Stimulated activated CD8-positive, alpha-beta memory T cell treated with anti-CD3 and anti-CD28 coated beads, Interleukin-7, amount 100 ng/mL, for 4 hours (primary cell): ENCODE results near the gene GAB4.

Experiments used
- DNase-seq, 2 donors: peaks; one replicate each; pipeline ENCODE4 v3.0.0-alpha.2; 2020; ENCODE audit warnings: low read depth in 2 of 2

The GAB4 gene

DNA sequence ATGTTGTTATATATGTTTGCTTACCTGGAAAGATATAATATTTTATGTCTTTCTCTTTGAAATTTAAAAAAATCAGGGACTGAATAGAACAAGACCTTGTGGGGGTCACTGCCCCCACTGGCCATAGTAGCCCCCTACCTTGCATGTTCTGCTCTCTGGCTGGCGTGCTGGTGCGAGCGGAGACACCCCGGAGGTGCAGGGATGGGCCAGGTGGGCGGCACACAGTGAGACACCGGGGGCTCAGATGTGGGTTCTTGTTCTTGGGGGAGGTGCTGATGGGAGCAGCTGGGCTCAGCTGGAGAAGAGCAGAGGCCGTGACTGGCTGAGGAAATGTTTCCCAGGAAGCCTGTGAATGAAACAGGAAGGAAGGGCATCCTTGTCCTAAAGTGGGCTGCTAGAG is 20.2 kb downstream of the GAB4 start:
- no peak for DNase-seq

DNA sequence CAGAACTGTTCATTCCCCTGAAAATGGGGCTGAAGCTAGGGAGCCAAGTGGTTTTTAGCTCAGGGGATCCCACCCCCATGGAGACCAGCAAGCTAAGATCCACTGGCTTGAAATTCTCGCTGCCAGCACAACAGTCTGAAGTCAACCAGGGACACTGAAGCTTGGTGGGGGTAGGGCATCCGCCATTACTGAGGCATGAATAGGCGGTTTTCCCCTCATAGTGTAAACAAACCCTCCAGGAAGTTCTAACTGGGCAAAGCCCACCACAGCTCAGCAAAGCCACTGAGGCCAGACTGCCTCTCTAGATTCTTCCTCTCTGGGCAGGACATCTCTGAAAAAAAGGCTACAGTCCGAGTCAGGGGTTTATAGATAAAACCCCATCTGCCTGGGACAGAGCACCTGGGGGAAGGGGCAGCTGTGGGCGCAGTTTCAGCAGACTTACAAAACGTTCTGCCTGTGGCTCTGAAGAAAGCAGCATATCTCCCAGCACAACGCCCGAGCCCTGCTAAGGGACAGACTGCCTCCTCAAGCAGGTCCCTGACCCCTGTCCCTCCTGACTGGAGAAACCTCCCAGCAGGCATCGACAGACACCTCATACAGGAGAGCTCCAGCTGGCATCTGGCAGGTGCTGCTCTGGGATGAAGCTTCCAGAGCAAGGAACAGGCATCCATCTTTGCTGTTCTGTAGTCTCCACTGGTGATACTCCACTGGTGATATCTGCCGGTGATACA is 32.7 kb downstream of the GAB4 start:
- DNase-seq: no peak

DNA sequence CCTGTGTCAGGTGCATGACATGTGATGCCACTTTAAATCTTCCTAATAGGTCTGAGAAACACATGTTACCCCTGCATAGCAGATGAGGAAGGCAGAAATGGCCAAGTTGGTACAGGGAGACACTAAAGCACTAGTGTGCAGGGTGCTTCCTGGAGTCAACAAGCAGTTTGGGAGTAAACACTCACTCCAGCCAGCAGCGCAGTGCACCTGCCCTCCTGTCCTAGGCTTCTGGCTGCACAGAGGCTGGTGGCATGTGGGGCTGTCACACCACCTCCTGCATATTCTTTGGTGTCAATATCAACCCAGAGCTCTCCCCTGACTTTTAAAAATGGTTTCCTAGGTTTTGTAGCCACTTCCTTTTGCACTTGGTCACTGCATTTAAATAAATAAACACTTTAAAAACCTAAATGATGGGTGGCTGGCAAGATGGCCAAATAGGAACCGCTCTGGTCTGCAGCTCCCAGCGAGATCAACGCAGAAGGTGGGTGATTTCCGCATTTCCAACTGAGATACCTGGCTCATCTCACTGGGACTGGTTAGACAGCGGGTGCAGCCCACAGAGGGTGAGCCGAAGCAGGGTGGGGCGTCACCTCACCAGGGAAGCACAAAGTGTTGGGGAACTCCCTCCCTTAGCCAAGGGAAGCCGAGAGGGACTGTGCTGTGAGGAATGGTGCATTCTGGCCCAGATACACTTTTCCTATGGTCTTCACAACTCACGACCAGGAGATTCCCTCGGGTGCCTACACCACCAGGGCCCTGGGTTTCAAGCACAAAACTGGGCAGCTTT is 33.5 kb downstream of the GAB4 start:
- no peak for DNase-seq

GRCh38 chr22:16973591-16974297 is 34.3 kb downstream of the GAB4 start:
- no peak for DNase-seq

GRCh38 chr22:16972311-16972710 is 35.7 kb downstream of the GAB4 start:
- no peak for DNase-seq

DNA sequence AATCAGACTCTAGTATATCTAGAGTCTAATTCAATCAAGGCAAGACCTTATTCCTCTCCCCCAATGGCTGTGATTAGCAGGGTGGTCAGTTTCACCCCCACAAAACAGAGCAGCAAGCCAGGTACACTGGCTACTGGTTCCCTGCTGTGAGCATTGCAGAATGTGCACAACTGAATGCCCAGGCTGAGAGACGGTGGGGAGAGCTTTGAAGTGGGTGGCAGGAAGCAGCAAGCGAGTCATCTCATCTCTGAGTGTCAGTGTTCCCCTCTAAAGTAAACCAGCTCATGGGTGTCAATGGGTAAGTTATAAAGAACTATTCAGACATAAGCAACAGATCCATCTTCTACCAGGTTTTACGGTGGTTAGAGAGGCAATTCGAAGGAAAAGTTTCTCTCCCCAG is 37.6 kb downstream of the GAB4 start:
- DNase-seq: no peak

DNA sequence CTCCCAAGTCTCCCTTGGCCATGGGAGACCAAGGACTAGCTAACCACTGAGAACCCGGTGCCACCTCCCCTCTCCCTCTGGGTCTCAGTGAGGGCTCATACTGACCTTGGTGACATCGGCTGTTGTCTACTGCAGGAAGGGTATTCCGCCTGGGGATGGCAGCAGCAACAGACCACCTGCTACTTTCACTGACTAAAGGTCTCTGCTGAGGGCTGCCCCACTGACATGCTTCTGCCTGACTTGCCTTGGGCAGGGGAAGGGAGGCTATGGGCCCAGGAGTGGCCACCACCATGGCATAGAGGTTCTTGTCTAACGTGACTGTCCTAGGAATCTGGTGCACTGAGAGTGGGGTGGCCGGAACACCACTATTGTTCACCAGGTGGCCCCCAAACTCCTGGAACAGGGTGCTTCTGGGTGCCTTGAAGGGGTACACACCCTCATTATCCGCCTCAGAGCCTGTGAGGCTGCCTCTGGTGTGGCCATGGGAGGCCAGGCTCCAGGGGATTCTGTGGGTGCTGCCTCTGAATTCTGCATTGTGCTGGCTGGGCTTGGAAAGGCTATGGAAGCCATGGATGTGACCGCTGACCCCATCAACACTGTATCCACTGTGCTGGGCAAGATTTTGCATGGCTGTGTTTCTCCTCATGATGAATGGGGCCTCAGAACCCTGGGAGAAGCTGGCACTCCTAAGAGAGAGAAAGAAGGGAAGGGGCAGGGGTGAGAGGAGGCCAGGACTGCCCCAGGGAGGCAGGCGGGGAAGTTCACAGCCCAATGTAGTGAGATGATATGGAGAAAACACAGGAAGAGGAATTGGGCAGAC is 38.3 kb downstream of the GAB4 start:
- DNase-seq: no peak

DNA sequence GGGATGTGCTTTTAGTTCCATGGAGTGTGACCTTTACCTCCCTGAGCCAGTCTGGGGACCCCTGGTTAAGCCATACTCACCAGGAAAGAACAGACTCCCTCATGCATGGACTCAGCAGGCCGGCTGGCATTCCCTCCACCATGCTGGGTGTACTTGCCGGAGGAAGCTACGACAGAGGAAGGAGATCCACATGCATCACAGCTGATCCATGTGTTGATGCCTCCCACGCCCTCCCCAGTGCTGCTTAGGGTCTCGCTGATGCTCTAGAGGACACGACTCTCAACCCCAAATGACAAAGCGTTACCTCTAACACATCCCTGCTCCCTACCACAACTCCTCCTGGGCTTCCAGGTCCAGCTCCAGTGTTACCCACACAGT is 39.8 kb downstream of the GAB4 start:
- DNase-seq: no peak

- no peak for DNase-seq
These were observed 40.4 kb downstream of the GAB4 start for GRCh38 chr22:16967453-16968217.

GRCh38 chr22:16966251-16966650 is 41.8 kb downstream of the GAB4 start:
- no peak for DNase-seq

DNA sequence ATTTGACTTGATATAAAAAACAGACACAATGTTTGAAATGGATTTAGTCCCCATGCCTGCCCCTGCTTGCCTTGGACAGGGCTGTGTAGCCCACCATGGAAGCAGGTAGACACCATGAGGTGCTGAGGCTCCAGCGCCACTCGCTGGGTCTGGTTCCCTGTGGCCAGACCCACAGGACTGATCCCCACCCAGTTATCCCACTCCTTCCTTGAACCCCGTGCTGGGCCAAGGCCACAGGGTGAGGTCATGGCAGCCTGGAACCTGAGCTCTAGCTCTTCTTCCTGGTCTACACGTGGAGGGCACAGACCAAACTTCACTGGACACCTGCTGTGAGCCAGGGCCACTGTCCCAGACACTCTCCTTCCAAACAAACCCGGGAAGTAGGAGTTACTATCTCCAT is 42.5 kb downstream of the GAB4 start:
- DNase-seq: no peak

GRCh38 chr22:16965083-16965482 is 42.9 kb downstream of the GAB4 start:
- DNase-seq: no peak

GRCh38 chr22:16964366-16964765 is 43.7 kb downstream of the GAB4 start:
- no peak for DNase-seq

DNA sequence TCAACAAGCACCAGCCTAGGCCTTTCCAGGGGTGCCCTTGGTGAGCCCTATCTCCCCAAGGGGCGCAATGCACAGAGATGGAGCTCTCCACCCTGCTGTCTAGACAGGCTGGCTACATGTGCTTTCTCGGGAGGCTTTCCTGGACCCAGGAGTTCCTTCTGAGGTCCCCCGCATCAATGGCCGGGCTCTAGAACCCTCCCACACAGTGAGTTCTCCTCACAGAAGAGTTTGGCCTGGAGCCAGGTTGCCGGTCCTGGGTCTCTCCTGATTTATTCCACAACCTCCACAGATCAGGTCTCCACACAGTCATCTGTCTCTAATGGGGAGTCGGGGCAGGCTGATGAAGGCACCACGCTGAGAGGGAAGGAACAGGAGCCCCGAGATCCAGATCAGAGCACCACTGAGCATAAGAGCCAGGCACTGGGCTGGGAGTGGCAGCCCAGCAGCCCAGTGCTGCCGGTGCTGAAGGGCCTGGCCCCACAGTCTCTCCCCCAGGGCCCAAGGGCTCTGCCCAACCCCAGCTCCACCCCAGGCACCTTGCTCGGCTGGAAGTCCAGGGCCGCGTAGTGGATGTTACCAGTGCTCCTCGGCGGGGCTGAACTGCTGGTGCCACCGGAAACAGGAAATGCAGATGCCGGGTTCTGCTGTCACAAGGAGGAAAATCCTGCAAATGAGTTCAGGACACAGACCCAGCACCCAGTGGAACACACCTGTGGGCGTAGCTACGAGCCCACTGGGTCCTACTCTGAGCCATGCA is 44.7 kb downstream of the GAB4 start:
- DNase-seq: no peak

GRCh38 chr22:16962501-16962900 is 45.5 kb downstream of the GAB4 start:
- DNase-seq: no peak

- no peak for DNase-seq
These were observed 46.4 kb downstream of the GAB4 start for GRCh38 chr22:16961477-16962186.

- DNase-seq: no peak
These were observed 47.2 kb downstream of the GAB4 start for GRCh38 chr22:16960884-16961249.

DNA sequence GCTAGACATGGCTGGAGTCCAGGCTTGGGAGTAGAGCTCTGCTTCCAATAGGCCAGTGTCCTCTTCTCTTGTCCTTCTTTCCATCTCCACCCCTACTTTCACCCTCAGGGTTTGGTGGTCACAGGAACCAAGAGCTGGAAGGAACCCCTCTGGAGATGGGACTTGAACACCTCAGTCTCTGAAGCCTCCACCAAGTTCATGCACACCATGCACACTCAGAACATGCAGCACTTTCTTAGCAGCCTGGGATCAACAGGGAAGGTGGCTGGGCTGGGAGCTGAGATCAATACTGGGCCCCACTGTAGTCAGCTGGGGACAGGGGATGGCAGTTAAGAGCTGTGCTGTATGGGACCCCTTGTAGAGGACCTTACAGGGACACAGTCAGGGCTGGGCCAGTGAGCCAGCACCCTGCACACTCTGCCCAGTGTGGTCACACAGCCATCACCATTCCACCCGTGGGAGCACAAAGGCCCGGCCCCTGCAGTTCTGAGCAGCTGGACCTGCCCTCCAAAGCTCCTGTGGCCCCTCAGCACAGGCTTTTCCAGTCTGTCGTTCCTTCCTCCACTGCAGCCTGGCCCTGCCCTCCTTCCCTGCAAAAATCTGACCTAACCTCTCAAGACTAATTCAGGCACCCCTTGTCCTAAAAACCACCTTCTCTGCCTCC is 47.7 kb downstream of the GAB4 start:
- no peak for DNase-seq

- DNase-seq: no peak
These were observed 48.6 kb downstream of the GAB4 start for GRCh38 chr22:16959345-16959930.
